HEK293 (cell line): ENCODE data around the gene ZSCAN12.

Experiments used
- CTCF ChIP-seq: fragments of 450-650 bp; formaldehyde crosslinking; IDR thresholded peaks from 2 replicates; pipeline ENCODE4 v1.5.1; 2016; ENCODE audit warnings: missing biosample characterization, missing genetic modification characterization
- ELK4 ChIP-seq: IDR thresholded peaks from 2 replicates; pipeline ENCODE4 v1.6.1; 2011; ENCODE audit warnings: mild to moderate bottlenecking, low read depth, low read length, borderline replicate concordance
- GLI2 ChIP-seq: fragments of 450-650 bp; formaldehyde crosslinking; IDR thresholded peaks from 2 replicates; pipeline ENCODE4; 2017; ENCODE audit warnings: missing biosample characterization, missing genetic modification characterization, low read depth, borderline replicate concordance
- KLF9 ChIP-seq: fragments of 450-650 bp; formaldehyde crosslinking; IDR thresholded peaks from 2 replicates; pipeline ENCODE4 v1.5.1; 2016; ENCODE audit warnings: missing biosample characterization, missing genetic modification characterization, low read depth
- PRDM10 ChIP-seq: fragments of 450-650 bp; formaldehyde crosslinking; IDR thresholded peaks from 2 replicates; pipeline ENCODE4 v1.5.1; 2016; ENCODE audit warnings: missing biosample characterization, missing genetic modification characterization
- REST ChIP-seq: fragments of 450-650 bp; formaldehyde crosslinking; IDR thresholded peaks from 2 replicates; pipeline ENCODE4 v1.5.1; 2016; ENCODE audit warnings: missing biosample characterization, missing genetic modification characterization
- SP2 ChIP-seq: fragments of 450-650 bp; formaldehyde crosslinking; IDR thresholded peaks from 2 replicates; pipeline ENCODE4 v1.5.1; 2016; ENCODE audit warnings: missing biosample characterization, missing genetic modification characterization
- ZBTB26 ChIP-seq: fragments of 450-650 bp; formaldehyde crosslinking; optimal IDR thresholded peaks from 2 replicates; pipeline ENCODE3; 2016; ENCODE audit warnings: missing biosample characterization, mild to moderate bottlenecking, missing genetic modification characterization
- ZBTB7A ChIP-seq: fragments of 450-650 bp; formaldehyde crosslinking; IDR thresholded peaks from 2 replicates; pipeline ENCODE4 v1.5.1; 2016; ENCODE audit warnings: low read depth, missing biosample characterization, missing genetic modification characterization
- ZFP41 ChIP-seq: fragments of 450-650 bp; formaldehyde crosslinking; IDR thresholded peaks from 2 replicates; pipeline ENCODE4 v1.5.1; 2016; ENCODE audit warnings: missing biosample characterization, missing genetic modification characterization, borderline replicate concordance
- ZNF112 ChIP-seq: fragments of 450-650 bp; formaldehyde crosslinking; IDR thresholded peaks from 2 replicates; pipeline ENCODE4 v1.5.0; 2017; ENCODE audit warnings: missing biosample characterization, missing genetic modification characterization
- ZNF132 ChIP-seq: fragments of 450-650 bp; formaldehyde crosslinking; IDR thresholded peaks from 2 replicates; pipeline ENCODE4 v1.5.1; 2017; ENCODE audit warnings: missing biosample characterization, missing genetic modification characterization, borderline replicate concordance
- ZNF211 ChIP-seq: fragments of 450-650 bp; formaldehyde crosslinking; IDR thresholded peaks from 2 replicates; pipeline ENCODE4 v1.5.1; 2016; ENCODE audit warnings: low read depth, missing biosample characterization, missing genetic modification characterization
- ZNF223 ChIP-seq: fragments of 450-650 bp; formaldehyde crosslinking; IDR thresholded peaks from 2 replicates; pipeline ENCODE4 v1.5.1; 2016; ENCODE audit warnings: missing biosample characterization, missing genetic modification characterization
- ZNF302 ChIP-seq: fragments of 450-650 bp; formaldehyde crosslinking; IDR thresholded peaks from 2 replicates; pipeline ENCODE4 v1.5.1; 2016; ENCODE audit warnings: missing biosample characterization, missing genetic modification characterization, low read depth
- ZNF362 ChIP-seq: fragments of 450-650 bp; formaldehyde crosslinking; IDR thresholded peaks from 2 replicates; pipeline ENCODE4 v1.5.1; 2016; ENCODE audit warnings: missing biosample characterization, missing genetic modification characterization
- ZNF391 ChIP-seq: fragments of 450-650 bp; formaldehyde crosslinking; IDR thresholded peaks from 2 replicates; pipeline ENCODE4 v1.5.1; 2016; ENCODE audit warnings: low read depth, missing biosample characterization, missing genetic modification characterization, borderline replicate concordance
- ZNF423 ChIP-seq: fragments of 450-650 bp; formaldehyde crosslinking; IDR thresholded peaks from 2 replicates; pipeline ENCODE4 v1.5.1; 2016; ENCODE audit warnings: missing biosample characterization, missing genetic modification characterization
- ZNF488 ChIP-seq: fragments of 450-650 bp; formaldehyde crosslinking; IDR thresholded peaks from 2 replicates; pipeline ENCODE4 v1.5.1; 2016; ENCODE audit warnings: missing biosample characterization, missing genetic modification characterization
- ZNF560 ChIP-seq: fragments of 450-650 bp; formaldehyde crosslinking; IDR thresholded peaks from 2 replicates; pipeline ENCODE4 v1.5.1; 2017; ENCODE audit warnings: missing biosample characterization, missing genetic modification characterization, borderline replicate concordance
- ZNF585B ChIP-seq: fragments of 450-650 bp; formaldehyde crosslinking; IDR thresholded peaks from 2 replicates; pipeline ENCODE4 v1.5.1; 2016; ENCODE audit warnings: missing biosample characterization, missing genetic modification characterization
- ZNF639 ChIP-seq: fragments of 450-650 bp; formaldehyde crosslinking; IDR thresholded peaks from 2 replicates; pipeline ENCODE4 v1.5.1; 2016; ENCODE audit warnings: missing biosample characterization, missing genetic modification characterization
- ZNF768 ChIP-seq: fragments of 450-650 bp; formaldehyde crosslinking; IDR thresholded peaks from 2 replicates; pipeline ENCODE4 v1.5.1; 2018; ENCODE audit warnings: missing biosample characterization, mild to moderate bottlenecking, missing genetic modification characterization
- ZNF785 ChIP-seq: fragments of 450-650 bp; formaldehyde crosslinking; IDR thresholded peaks from 2 replicates; pipeline ENCODE4 v1.5.1; 2016; ENCODE audit warnings: missing biosample characterization, missing genetic modification characterization

ZSCAN12 gene

GRCh38 chr6:28335564-28336283 lies 63.8 kb downstream of the ZSCAN12 start, which contains the start of gene ZSCAN31 (continued):
- TF ChIP-seq ZBTB26 = peak; percentile 24
- TF ChIP-seq ZNF391 (tag by site-specific recombination) = no peak
- TF ChIP-seq ZNF132 (tag by site-specific recombination) = no peak
- no peak for TF ChIP-seq ZNF423 (tag by site-specific recombination)
- TF ChIP-seq ZNF211 (tag by site-specific recombination) = no peak
- no peak for TF ChIP-seq ZNF785 (tag by site-specific recombination)
- TF ChIP-seq CTCF (tag by site-specific recombination) = no peak
- peak; percentile 85 for TF ChIP-seq KLF9 (tag by site-specific recombination)
- TF ChIP-seq ZBTB7A (tag by site-specific recombination) = peak; percentile 54; the same call in 1 of the 2 replicates
- no peak for TF ChIP-seq ZNF560 (tag by site-specific recombination)
- no peak for TF ChIP-seq ZNF768
- no peak for TF ChIP-seq ZNF302 (tag by site-specific recombination)
- no peak for TF ChIP-seq ELK4
- peak; percentile 88 for TF ChIP-seq SP2 (tag by site-specific recombination)
- no peak; the same call in 1 of the 2 replicates for TF ChIP-seq ZNF639
- peak; percentile 78 for TF ChIP-seq PRDM10
- no peak for TF ChIP-seq GLI2
- TF ChIP-seq ZNF585B (tag by site-specific recombination) = no peak
- TF ChIP-seq ZNF488 (tag by site-specific recombination) = no peak
- TF ChIP-seq ZNF362 (tag by site-specific recombination) = no peak
- no peak for TF ChIP-seq ZNF112 (tag by site-specific recombination)
- no peak; the same call in 1 of the 2 replicates for TF ChIP-seq REST (tag by site-specific recombination)
- TF ChIP-seq ZFP41 = no peak
- TF ChIP-seq ZNF223 = no peak
